AG20443 (cell line): Measurements from ENCODE around the gene TBC1D1.
"Not testable (repeated sequence)": the region's sequence is repeated elsewhere in the genome, so short reads cannot be mapped to it uniquely, and the experiment has no call there.

Experiments
- DNase-seq: peaks from one replicate; pipeline ENCODE4 v3.0.0; 2012; ENCODE audit warnings: low spot score, mixed read lengths

TBC1D1 gene

DNA sequence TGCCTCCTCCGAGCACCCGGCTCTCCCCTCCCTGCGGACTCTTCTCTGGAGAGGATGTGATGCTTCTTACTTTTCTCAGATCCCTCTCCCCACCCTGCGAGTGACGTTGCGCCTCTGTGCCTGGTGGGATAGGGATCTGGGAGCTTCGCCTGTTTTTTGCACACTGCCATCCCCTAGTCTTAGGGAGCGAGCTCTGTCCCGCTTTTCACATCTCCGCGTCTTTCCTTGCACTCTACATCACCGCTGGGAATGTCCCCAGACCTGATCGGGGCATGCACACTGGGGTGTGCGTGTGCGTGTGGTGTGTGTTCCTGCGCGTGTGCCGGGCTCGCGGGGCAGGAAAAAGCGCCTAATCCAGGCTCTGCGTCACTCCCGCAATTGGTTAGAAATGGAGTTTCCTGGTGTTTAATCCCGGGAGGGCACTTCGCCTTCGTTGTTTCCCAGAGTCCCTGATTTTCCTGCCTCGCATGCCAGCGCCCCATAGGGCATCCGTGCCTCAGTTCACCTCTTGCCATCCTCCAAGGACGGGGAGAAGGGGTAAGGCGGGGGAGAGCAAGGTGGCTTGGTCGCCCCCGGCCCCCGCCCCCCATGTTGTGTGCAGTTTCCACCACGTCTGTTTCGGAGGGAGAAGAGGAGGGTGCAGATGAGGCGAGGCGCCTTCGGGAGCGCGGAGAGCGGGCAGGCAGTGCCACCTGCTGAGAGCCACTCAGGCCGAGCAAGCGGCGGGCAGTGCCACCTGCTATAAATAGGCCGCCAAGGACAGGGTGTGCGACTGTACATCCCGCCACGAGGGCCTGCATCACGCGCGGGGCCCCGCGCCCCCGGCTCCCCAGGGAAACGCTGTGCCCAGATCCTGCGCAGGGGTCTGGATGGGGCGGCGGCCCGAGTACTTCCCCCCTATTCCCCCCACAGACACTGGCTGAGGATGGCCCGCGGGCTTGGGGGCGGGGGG, 759 bp upstream of the TBC1D1 start:
- peak; percentile 31 for DNase-seq

GRCh38 chr4:37891260-37892159, 626 bp downstream of the TBC1D1 start:
- DNase-seq = peak; percentile 25

- no peak for DNase-seq
Measured at GRCh38 chr4:37892641-37893040, 1.8 kb downstream of the TBC1D1 start.

- DNase-seq = no peak
Measured at GRCh38 chr4:37893164-37893563, 2.3 kb downstream of the TBC1D1 start.

- no peak for DNase-seq
Measured at GRCh38 chr4:37895271-37895670, 4.4 kb downstream of the TBC1D1 start.

DNA sequence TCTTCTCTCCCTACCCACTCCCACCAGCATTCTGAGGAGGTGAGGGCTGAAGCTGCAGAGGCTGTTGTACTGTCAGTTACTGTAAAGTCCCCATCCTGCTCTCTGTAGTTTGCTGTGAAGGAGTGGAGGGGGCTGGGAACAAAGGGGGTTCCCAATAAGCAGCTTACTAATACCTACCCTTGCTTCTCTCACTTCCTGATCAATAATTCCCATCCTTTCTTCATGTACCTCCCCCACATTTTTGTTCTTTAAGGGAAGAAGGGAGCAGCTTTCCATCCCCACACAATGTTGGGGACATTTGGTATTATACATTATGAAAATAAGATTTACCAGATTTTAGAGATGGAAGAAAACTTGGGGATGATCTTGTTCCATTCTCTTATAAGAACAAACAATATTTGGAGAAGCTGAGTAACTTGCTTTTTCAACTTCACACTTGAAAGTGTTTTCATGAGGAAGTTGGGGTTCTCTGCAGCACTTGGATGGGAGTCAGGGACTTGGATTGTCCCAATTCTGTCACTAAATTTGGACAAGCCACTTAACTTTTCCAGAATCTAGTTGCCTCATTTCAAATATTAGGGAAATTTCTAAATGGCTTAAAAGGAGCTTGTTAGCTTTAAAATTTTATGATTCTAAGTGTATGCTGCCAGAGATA, 5.4 kb downstream of the TBC1D1 start:
- no peak for DNase-seq

GRCh38 chr4:37902212-37902611, 11.3 kb downstream of the TBC1D1 start:
- DNase-seq = no peak

DNA sequence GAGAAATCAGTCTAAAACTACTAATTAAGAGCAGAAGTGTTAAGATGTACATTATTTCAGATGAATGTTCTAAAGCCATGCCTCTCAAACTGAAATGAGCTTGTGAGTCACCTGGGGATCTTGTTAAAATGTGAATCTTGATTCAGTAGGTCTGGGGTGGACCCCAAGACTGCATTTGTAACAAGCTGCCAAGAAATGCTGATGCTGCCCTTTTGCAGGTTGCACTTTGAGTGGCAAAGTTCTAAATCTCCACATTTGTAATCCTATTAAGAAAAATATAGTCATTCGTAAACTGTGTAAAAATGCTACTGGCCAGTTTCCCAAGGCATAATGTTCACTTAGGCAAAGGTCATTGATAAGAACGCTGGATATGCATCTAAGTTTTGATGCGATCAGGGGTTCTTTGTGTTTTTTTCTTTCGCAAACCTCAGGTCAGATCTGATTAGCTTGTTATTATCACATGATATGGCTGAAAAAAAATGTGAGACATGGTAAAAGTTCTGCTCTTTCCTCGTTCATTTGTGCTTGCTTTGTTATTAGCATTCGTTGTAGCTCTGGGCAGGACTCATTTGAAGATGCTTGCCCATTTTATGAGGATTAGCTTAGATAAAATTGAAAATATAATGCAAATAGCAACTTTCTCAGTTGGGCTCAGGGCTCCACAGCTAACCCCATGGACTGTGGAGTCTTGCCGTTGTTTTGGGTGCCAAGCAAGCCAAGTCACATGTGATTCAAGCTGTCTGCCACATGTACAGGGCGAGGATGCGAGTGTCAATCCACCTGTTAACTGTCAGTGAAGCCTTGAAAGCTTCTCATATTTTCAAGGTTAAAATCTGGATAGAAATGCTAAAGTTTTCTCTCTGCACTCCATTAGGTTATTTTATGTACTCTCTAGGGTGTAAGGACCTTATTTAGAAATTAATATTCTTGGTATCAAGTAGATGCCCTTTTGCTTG, 12.1 kb downstream of the TBC1D1 start:
- DNase-seq = no peak

DNA sequence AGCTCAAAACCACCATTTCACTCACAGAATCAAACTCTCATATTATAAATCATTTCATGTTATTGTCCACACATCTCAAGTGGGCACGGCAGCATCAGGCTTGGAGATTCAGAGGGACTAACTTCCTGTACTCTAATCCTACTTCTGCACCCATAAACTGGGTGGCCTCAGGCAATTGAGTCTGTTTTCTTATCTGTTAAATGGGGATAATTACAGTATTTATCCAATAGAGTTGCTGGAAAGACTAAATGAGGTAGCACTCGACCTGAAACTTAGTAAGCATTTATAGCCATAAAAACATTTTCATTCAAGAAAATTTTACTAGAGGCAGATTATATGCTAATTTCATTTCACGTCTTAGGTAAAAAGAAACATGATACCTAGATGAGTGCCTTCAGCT, 13.0 kb downstream of the TBC1D1 start:
- DNase-seq = no peak

DNA sequence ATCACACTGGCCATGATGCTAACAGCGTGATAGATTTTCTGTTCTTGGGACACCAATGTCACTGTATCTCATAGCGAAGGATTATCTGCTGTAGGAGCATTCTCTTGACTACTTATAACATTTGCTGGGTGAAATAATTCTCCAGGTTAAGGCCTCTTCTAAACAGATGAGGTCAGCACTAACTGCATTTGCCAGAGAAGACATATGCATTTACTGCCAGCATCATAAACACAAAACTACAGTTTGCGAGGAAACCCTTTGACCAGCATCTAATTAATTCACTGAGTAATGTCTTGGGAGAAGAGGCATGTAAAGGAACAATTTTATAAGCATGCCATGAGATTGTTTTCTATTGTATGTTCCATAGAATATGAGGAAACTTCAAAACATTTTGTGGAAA, 13.9 kb downstream of the TBC1D1 start:
- DNase-seq = no peak

- no peak for DNase-seq
Measured at GRCh38 chr4:37905533-37906169, 14.8 kb downstream of the TBC1D1 start.

GRCh38 chr4:37908488-37909331, 17.8 kb downstream of the TBC1D1 start:
- DNase-seq = peak; percentile 29

GRCh38 chr4:37909332-37910090, 18.6 kb downstream of the TBC1D1 start:
- DNase-seq = no peak

- no peak for DNase-seq
Measured at GRCh38 chr4:37910091-37910486, 19.2 kb downstream of the TBC1D1 start.

- no peak for DNase-seq
Measured at GRCh38 chr4:37914539-37914938, 23.7 kb downstream of the TBC1D1 start.

- DNase-seq = no peak
Measured at GRCh38 chr4:37917388-37917787, 26.5 kb downstream of the TBC1D1 start.

DNA sequence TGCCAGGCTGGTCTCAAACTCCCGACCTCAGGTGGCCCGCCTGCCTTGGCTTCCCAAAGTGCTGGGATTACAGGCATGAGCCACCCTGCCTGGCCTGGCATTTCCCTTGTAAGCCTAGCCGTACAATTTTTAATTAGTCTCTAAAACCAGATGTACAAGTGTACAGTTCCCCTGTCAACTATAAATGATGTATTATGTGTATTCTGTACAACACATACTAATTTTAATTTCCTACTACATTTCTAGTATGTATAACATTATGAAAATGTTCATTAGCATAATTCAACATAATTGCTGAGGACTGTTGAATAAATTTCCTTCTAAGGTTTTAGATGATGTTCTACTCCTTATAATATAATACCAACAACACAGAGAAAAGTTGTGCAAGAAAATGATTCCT, 27.8 kb downstream of the TBC1D1 start:
- no peak for DNase-seq

- DNase-seq = no peak
Measured at GRCh38 chr4:37922328-37922727, 31.4 kb downstream of the TBC1D1 start.

GRCh38 chr4:37923089-37923488, 32.2 kb downstream of the TBC1D1 start:
- not testable (repeated sequence) for DNase-seq
